Esophagus squamous epithelium (tissue), 4 donors: ENCODE data around the gene PCSK4.

Source experiments
- POLR2A ChIP-seq, 4 donors: fragments of 450-650 bp; IDR thresholded peaks; one replicate each; pipeline ENCODE4 v1.6.1; 2017; ENCODE audit warnings: antibody characterized with exemption in 4 of 4, mild to moderate bottlenecking in 4 of 4, moderate library complexity in 3 of 4
- TF ChIP-seq, protein P1 (sequence below), 6 experiments: fragments of 450-650 bp in 4 of 6; fragments of 200-600 bp in 2 of 6; sonication (generic) in 2 of 6; IDR thresholded peaks; one replicate each; pipeline ENCODE4 v1.5.1; 2016 to 2019; ENCODE audit warnings: antibody characterized with exemption in 6 of 6, mild to moderate bottlenecking in 4 of 6, moderate library complexity in 4 of 6

DNA sequence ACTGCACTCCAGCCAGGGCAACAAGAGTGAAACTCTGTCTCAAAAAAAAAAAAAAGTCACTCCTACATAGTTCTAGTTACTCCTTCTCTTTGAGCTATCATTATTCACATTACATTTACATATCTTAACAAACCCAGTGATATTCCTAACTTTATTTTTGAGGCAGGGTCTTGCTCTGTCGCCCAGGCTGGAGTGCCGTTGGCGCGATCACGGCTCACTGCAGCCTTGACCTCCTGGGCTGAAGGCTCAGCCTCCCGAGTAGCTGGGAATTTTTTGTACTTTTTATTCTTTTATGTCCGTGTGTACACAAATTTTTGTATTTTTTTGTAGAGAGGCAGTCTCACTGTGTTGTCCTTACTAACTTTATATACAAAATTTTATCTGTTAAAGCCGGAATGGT, 52.5 kb downstream of the PCSK4 start:
- TF ChIP-seq, protein P1, sequence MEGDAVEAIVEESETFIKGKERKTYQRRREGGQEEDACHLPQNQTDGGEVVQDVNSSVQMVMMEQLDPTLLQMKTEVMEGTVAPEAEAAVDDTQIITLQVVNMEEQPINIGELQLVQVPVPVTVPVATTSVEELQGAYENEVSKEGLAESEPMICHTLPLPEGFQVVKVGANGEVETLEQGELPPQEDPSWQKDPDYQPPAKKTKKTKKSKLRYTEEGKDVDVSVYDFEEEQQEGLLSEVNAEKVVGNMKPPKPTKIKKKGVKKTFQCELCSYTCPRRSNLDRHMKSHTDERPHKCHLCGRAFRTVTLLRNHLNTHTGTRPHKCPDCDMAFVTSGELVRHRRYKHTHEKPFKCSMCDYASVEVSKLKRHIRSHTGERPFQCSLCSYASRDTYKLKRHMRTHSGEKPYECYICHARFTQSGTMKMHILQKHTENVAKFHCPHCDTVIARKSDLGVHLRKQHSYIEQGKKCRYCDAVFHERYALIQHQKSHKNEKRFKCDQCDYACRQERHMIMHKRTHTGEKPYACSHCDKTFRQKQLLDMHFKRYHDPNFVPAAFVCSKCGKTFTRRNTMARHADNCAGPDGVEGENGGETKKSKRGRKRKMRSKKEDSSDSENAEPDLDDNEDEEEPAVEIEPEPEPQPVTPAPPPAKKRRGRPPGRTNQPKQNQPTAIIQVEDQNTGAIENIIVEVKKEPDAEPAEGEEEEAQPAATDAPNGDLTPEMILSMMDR (IDR thresholded peaks at IDR 0.05) = no peak
- no peak for TF ChIP-seq POLR2A (IDR thresholded peaks at IDR 0.05)
